ENCODE results near the gene ALDH3B2.
"Not testable (repeated sequence)": the region's sequence is repeated elsewhere in the genome, so short reads cannot be mapped to it uniquely, and the experiment has no call there.

Gene ALDH3B2

GRCh38 chr11:67674442-67674871, at the start of gene ALDH3B2:
ALDH3B2 (minus strand) TSS chr11:67674623; CDS start chr11:67666935, 7,688 bp downstream.
- DNase-seq (ENCODE audit: low spot score): peak; percentile 24

- not testable (repeated sequence) for DNase-seq (ENCODE audit: low spot score)
Observed at GRCh38 chr11:67723036-67723435, 48.6 kb upstream of the ALDH3B2 start.

GRCh38 chr11:67716226-67716625, 41.8 kb upstream of the ALDH3B2 start:
- not testable (repeated sequence) for DNase-seq (ENCODE audit: low spot score)

GRCh38 chr11:67715801-67716200, 41.4 kb upstream of the ALDH3B2 start:
- DNase-seq (ENCODE audit: low spot score): not testable (repeated sequence)

DNA sequence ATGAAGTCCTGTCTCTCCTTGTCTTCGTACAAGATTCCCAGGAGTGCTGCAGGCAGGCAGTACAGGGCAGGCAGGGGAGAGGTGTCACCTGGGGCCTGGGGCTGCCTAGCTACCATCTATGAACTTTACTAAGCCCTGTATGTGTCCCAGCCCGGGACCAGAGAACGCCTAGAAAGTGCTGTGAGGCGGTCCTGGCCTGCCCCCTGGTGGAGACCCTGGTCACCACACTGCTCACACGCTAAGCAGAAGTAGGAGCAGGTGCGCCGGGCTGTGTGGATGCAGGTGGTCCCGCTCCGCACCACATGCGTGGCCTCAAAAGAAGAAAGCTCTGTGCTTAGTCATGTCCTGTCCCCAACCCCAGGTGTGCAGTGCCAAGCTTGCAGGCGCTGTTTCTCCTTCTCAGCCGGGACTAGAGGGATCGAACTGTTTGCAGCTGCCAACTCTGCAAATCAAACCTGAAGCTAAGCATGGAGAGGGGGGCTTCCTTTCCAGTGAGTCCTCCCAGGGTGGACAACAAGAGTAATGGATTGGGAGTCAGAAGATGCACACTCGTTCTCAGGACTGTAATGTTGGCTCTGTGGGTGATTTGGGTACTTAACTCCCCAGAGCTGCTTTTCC, 39.6 kb upstream of the ALDH3B2 start:
- not testable (repeated sequence) for DNase-seq (ENCODE audit: low spot score)

GRCh38 chr11:67711676-67712075, 37.3 kb upstream of the ALDH3B2 start:
- not testable (repeated sequence) for DNase-seq (ENCODE audit: low spot score)

- not testable (repeated sequence) for DNase-seq (ENCODE audit: low spot score)
Observed at GRCh38 chr11:67711212-67711611, 36.8 kb upstream of the ALDH3B2 start.

- DNase-seq (ENCODE audit: low spot score): not testable (repeated sequence)
Observed at GRCh38 chr11:67709806-67710205, 35.4 kb upstream of the ALDH3B2 start.

GRCh38 chr11:67705264-67705663, 30.8 kb upstream of the ALDH3B2 start:
- no peak for DNase-seq (ENCODE audit: low spot score)

DNA sequence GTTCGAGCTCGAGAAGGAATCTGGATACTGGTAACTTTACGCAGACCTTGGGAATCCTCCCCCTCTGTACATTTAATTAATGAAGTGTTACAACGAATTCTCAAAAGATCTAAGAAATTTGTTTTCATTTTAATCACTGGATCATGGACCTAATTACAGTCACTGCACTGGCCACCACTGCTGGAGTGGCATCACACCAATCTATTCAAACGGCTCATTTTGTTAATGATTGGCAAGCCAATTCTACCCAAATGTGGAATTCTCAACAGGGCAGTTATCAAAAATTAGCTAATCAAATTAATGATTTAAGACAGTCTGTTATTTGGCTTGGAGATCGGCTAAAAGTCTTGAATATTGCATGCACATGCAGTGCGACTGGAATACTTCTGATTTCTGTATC, 30.1 kb upstream of the ALDH3B2 start:
- DNase-seq (ENCODE audit: low spot score): no peak

- not testable (repeated sequence) for DNase-seq (ENCODE audit: low spot score)
Observed at GRCh38 chr11:67703709-67704108, 29.3 kb upstream of the ALDH3B2 start.

DNA sequence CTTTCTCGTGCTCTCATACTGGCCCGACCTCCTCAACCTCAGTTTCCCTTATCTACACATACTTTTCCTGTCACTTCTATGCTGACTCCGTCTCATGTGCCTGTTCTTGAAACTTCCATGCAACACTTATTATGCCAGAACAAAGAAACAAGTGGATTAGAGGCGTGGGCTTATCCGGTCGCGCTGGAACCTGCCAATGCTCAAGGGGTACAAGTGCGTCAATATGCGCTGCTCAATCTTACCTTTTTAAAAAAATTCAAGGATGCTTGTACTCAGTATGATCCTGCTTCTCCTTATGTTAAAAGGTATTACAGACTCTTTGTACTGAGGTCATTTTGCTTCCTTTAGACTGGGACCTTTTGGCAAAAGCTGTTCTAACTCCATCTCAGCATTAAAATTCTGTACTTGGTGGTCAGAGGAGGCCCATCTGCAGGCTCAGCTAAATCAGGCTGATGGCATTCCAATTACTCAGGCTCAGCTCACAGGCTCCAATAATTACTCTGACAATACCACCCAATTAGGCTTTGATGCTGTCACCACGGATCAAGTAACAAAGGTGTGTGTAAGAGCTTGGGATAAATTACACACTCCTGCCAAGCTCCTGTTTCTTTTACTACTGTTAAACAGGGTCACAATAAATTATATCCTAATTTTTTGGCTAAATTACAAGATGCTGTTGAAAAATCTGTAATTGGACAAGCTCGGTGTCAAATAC, 26.3 kb upstream of the ALDH3B2 start:
- no peak for DNase-seq (ENCODE audit: low spot score)

DNA sequence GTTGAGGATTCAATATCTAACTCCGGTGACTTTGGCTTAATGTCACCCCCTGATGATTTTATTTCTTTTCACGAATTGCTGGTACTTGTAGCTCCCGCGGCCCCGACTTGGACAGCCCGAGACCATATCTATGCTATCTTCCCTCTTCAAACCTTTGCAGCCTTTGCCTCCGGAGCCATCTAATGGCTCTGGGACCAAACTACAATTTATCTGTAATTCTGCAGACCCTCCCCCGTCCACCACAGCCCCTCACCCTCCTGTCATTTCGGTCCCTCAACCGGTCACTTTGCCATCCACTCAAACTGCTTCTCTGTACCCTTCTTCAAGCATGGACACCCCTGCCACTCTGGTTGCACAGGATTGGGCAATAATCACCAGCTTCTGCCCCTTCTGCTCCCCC, 25.7 kb upstream of the ALDH3B2 start:
- DNase-seq (ENCODE audit: low spot score): no peak

GRCh38 chr11:67699521-67699920, 25.1 kb upstream of the ALDH3B2 start:
- DNase-seq (ENCODE audit: low spot score): no peak

GRCh38 chr11:67698247-67698646, 23.8 kb upstream of the ALDH3B2 start:
- no peak for DNase-seq (ENCODE audit: low spot score)

- no peak for DNase-seq (ENCODE audit: low spot score)
Observed at GRCh38 chr11:67697846-67698245, 23.4 kb upstream of the ALDH3B2 start.

GRCh38 chr11:67696998-67697397, 22.6 kb upstream of the ALDH3B2 start:
- no peak for DNase-seq (ENCODE audit: low spot score)

DNA sequence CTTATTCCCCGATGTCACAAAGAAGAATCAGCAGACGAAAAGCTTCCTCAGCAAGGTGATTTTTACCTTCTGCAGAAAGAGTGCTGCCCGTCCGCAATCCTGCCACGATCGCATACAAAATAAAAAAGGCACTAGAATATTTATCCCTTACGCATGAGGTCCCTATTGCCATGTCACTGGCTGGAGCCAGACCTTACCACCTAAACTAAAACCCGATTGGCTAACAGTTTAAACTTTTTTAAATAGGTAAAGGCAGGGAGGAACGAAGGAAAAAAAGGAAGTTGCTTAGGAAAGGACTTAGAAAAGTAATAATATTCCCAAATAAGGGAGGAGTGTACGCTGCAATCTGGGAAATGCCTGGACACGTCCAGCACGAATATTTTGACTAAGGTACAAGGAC, 21.2 kb upstream of the ALDH3B2 start:
- no peak for DNase-seq (ENCODE audit: low spot score)

DNA sequence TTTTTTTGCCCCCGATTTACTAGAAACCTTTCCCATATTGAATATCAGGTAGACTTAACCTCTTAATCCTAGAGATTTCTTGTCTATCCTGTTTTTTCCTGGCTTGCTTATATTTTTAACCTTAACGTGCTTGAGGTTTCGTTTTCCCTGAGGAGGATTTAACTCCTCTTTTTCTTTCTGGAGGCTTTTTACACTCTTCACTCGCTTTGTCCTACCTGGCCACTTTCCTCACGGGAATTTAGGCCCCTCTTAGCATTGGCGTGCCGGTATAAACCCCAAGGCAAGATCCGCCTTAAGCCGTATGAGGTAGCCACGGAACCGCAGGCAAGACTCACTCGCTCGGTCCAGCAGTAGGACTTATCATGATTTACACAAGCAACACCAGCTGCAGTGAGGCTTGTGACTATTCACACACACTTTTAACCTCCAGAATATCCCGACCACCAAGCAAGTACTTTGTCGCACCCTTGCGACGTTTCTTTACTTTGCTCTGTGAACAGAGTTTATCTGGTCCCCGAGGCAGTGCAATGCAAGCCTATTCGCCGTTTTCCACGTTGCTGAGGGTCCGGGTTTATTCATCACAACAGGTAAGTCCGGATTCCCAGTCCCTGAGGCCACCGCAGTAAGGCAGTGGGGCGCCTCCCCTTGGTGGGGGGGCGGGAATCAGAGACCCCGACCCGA, 20.6 kb upstream of the ALDH3B2 start:
- DNase-seq (ENCODE audit: low spot score): no peak

GRCh38 chr11:67691149-67691548, 16.7 kb upstream of the ALDH3B2 start:
- no peak for DNase-seq (ENCODE audit: low spot score)

DNA sequence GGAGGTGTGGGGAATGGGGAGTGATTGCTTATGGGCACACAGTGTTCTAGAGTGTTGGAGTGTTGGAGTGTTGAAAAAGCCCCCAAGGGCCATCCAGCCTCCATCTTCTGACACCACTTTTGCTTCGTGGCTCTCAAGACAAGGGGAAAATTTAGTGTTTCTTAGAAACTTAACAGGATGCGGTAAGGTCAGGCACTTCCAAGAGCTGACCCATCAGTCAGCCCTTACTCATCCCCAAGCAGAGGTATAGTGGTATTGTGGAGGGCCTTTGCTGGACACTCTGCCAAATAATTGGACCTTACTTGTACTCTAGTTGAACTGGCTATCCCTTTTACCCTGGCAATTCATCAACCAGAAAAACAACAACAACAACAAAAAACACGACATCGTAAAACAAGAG, 14.8 kb upstream of the ALDH3B2 start:
- DNase-seq (ENCODE audit: low spot score): no peak

DNA sequence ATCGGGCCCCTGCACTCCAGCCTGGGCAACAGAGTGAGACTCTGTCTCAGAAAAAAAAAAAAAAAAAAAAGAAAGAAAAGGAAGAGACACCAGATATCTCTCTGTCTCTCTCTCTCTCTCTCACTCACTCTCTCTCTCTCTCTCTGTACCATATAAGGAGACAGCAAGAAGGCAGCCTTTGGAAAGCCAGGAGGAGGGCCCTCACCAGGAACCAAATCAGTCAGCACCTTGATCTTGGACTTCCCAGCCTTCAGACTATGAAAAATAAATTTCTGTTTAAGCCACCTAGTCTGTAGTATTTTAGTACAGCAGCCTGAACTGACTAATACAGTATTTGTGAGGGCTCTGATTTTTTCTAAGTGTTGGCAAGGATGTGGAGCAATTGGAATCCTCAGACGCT, 13.6 kb upstream of the ALDH3B2 start:
- DNase-seq (ENCODE audit: low spot score): no peak
